Activated effector memory CD4-positive, alpha-beta T cell treated with anti-CD3 and anti-CD28 coated beads, Interleukin-2, amount 50 U/mL, for 16 hours (primary cell): ENCODE results near the gene GBX2.
A peak's percentile ranks its signal among the peaks of the same experiment; 100 is the strongest.

Source experiments
- DNase-seq: peaks from one replicate; pipeline ENCODE4 v3.0.0-alpha.2; 2020

GBX2 gene

DNA sequence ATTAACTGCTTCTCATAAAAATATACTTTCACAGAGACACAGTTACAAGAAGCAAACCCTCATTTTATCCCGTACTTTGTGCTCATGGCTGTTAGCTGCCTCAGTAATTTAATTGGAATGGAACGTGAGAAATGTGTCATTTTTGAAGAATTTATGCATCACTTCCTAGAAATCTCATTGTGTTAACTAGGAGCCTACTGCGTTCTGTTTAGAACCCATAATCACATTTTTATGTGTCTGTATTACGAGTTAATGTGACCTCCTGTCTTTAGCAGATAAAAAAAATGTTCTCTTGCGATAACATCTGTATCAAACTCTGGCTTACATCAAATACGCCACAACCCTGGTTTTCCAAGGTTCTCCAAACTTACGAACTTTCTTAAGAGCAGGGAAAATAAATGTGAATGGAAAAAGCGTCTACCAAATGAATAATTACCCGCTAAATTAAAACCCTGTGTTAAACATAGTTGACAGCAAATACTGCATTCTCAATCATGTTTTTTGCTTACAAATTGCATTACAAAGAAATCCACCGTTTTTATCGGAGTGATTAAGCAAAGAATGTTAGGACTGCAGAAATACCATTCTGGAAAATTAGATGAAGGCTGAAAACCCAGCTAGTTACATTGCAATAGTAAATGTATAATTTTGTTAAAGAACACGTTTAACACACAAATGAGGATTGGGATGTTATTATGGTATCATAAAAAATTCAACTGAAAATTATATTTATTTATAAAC lies 12.1 kb upstream of the GBX2 start:
- DNase-seq = no peak

DNA sequence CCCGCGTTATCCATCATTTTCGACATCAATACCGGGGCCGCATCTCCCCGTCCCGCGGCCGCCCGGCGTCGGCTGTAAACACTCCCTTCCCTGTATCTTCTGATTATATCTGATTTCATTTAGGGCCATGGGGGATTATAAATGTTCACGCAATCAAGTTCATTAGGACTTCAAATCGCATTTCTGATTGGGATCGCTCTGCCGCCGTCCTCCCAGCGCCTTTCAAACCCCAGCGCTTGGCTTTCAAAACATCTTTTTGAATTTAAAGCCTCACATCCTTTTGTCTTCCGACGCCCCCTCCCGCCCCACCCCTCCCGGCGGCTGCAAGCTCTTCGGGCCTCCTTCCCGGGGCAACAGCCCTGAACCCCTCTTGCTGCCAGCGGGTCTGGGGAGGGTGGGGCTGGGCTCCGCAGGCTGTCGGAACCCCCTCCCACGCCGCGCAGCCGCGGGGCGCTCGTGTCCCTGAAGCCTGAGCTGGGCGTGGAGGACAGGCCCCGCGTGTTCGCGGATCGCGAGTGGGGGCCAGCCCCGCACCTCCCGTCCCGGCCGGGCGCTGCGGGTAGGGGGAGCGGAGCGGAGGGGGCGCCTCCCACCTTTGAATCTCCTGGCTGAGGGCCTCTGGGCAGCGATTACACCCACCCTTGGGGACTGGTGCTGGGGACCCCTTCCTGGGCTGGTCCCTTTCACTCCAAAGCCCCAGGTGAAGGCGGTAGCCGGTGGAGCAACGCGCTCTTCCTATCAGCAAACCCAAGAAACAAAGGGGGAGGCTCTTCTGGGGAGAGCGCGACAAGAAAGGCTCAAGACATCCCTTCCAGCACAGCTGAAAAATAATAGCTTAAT lies 11.3 kb upstream of the GBX2 start:
- DNase-seq = no peak

DNA sequence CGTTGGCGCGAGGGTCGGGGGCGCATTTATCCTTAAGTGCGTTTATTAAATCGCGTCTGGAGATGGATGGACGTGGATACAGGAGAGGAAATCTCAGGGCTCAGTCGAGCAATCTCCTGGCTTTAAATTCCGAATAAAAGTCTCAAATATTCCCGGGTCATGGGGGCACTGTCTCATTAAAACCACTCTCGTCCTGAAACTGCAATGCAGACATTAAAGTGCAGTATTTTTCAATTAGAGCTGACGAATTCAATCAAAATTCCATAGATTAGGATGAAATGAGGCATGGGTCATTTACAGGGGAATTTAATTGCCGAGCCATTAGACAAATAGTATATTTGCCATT lies 10.7 kb upstream of the GBX2 start:
- no peak for DNase-seq

DNA sequence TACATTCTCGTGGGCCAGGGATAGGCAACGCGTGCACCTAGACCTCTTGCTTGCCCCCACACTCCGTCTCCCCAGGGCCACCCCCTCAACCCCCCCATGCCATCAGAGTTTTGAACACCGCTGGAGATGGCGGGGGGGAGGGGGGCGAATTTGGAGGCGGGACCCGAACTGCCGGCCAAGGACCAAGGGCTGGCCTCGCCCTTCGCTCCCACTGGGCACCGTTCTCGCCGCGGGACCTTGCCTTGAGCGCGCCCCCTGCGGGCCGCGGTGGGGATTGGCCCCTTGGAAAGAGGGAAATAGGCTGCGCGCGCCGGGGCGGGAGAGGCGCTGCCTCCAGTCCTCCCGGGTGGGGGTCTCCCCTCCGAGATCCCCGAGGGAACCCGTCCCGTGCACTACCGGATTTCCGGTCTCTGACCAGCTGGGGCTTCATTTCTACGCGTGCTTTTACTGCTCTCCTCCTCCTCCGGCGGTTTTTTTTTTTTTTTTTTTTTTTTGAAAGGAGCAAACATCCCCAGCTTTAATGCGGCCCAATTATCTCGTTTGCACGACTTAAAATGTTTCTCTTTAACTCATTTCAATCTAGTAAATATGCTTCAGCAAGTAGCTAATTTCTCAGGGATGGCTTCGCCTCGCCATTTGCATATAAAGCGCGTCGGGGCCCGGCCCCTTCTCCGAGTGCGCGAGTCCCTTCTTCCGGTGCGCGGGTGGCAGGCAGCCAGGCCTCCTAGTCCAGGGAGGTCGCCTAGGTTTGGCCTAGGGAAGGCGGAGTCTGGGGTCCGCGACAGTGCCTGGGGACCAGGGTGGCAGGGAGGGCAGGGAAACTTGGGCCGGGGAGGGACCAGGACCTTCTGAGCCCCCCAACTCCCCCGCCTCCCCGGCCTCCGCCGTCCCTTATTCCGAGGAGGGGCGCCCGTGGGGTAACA lies 10.0 kb upstream of the GBX2 start:
- peak; percentile 71 for DNase-seq

DNA sequence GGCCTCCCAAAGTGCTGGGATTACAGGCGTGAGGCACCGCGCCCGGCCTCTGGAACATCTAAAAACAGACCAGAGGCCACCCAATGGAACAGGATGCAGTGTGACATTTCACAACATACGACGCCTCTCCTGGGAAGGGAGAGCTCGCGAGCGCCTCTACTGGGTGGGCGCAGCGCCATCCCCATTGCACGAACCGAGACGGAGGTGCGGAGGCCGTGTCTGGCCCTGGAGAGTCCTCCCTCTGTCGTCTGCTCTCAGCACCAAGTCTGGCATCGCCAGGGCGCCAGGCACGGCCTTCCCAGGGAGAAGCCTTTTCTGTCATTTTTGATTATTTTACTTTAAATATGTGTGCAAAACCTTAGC lies 9.4 kb upstream of the GBX2 start:
- no peak for DNase-seq

DNA sequence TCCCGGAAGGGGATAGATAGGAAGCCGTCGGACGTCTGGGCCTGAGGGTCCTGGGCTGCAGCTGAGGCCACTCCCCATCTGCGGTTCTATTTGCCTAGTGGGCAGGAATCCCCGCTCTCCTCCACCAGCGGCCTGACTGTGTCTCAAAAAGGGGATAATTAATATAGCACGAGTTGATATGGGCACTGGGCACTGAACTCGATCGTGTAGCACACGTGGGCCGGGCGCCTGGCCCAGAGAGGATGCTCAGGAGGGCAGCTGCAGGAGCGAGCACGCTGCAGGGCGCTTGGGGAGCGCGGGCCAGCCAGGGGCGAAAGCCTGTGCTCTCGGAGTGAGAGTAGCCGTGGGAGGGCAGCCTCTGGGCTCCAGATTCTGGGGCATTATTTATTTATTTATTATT lies 8.8 kb upstream of the GBX2 start:
- DNase-seq = no peak

DNA sequence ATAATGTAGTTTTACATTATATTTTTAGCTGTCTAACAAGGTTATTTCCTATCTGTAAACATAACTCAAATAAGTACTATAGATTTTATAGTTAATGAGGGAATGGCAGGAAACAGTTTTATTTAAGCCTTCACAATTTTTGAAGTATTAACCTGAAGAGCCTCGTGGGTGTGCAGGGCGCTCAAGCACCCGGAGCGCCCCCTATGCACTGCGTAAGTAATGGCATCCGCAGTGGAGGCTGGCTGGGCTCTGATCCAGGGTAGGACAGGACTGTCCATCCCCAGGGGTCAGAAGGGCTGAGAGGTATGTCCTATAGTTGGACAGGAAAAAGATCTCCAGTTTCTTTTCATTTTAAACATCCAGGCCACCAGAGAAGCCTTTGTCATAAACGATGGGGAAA lies 8.2 kb upstream of the GBX2 start:
- no peak for DNase-seq

DNA sequence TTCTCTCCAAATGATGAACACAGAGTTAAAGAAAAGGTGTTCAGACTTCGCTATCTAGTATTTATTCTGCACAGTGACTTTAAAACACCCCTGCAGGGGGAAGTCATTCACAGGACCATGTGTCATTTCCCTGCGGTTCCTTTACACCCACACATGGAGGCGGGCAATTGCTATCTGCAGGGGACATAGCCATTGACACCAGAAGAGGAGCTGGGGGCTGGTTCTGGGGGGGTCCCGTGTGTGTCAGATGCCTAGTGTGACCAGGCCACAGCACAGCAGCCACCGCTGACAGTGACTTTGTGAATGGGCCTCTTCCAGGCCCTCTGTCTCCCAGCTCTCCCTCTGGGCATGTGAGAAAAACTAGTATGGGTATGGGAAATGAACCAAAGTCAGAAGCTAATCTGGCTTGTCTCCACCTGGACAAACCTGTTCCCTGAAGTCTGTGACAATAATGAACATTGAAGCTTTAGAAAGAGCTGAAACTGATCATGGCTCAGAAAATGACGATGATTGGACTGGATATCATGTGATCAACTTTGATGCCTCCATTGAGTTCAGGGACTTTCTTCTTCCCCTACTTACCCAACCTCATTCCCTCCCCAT lies 7.5 kb upstream of the GBX2 start:
- no peak for DNase-seq

DNA sequence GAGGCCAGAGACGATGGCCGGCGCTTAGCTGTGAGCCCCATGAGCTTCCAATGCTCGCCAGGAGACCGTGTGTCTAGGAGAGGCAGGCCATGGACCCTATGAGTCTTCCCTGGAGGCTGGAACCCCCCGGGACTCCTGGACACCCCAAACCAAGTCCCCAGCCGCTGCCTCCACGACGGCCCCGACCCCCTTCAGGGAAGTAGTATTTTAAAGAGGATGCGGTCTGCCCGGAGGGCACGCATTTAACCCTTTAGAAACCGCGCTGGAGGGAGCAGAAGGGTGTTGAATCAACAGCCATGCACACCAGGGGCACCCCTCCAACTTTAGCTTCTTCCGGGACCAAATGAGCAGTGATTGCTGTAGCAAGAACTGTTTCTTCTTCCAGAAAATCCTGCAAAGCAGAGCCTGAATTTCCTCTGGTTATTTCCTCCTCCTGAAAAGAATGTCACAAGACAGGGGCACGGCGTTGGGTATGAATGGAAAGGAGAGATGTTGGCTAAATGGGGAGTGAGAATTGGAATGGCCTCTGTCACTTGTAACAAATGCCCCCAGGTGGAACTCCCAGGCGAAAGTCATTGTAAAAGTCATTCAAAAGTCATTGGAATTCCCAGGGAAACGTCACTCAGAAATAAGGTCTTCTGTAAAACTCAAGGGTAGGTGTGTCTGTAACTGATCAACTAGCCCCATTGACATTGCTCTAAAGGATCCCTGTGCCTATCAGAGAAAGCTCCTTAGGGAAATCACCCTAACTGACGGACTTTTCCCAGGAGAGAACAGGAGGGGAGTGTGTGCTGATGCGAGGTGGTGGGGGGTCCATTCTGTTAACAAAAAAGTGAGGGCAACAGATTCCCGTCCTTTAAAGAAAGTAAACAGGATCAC lies 5.8 kb upstream of the GBX2 start:
- no peak for DNase-seq

DNA sequence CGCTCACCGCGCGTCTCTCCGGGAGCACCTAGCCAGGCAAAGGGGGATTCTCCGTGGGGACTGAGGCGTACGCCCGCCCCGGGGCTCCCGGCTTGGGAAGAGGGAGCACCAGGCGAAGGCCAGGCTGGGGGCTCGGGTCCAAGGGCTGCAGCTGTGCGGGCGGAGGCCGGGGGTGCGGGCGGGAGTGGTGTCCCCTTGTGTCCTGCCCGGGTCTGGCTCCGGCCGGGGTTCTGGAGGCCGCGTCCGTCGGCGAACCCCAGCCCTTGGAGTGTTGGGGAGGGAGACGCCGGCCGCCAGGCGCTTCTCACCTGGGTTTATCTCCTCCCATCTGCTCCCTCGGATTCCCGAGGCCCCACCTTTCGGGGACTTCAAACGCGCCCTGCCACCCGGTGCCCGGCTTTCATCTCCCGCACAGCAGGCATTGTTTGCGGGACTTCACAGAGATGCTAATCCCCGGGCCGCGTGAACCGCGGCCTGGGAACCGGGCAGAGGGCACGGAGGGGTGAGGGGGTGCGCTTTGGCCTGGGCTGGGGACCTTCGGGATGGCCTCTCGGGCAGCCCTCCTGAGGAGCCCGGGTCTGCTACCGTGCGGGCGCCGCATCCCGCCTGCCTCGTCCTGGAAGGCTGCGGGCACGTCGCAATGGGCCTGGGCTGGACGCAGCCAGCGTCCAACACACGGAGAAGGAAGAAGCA lies 5.0 kb upstream of the GBX2 start:
- DNase-seq = no peak

DNA sequence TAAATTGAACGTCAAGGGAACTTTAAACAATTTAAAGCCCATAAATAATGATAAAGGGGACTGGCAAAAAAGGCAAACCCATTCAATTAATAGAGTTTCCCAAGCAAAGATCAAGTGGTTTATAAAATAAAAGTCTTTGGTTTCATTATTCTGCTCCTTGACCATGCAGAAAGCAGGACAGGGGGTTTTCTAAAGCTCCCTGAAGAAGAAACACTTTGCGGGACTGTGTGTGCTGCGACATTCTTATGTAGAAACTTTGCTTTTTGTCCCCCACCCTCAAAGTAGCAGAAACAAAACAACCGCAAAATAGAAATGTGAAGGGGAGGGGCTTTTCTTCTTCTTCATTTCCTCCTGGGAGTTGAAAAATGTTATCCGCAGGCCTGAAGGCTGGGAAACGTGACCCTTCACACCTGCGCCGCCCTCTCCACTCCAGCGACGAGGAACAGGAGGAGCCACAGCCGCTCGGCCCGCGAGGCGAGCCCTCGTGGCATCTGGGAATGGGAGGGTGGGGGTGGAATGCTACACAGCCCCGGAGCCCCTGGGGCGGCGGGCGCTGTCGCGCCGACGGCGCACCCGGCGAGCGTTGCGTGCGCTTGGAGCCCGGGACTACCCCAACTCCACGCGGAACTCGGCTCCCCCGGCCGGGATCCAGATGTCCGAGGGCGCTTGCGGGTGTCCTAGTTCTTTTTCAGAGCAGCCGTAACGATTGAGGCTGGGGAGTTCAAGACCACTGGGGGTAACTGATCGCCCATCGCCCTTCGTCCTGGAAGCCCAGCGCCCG lies 4.3 kb upstream of the GBX2 start:
- no peak for DNase-seq

DNA sequence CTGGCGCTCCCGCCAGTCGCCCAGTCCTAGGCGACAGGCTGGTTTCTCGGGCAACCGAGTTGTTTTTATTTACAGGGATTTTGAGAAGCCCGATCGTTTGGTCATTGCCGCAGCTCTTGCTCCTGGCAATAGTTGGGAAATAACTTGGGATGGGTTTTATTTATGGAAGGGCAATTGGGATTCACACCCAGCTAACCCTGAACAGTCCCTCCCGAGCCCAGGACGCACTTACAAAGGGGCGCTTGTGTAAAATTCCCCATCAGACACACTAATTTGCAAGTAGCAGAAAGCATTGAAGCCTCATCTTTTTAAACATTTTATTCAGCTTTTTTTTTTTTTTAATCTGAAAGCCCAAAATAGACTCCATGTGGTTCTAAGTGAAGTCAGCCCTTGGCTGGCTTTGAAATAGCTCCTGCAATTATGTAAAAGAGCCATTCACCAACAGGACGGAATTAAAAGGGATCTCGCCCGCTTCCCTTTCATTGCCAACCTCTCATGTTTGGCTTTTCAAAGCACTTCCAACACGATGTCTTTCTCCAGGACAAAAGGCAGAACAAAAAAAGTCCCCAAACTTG lies 3.6 kb upstream of the GBX2 start:
- DNase-seq = no peak

DNA sequence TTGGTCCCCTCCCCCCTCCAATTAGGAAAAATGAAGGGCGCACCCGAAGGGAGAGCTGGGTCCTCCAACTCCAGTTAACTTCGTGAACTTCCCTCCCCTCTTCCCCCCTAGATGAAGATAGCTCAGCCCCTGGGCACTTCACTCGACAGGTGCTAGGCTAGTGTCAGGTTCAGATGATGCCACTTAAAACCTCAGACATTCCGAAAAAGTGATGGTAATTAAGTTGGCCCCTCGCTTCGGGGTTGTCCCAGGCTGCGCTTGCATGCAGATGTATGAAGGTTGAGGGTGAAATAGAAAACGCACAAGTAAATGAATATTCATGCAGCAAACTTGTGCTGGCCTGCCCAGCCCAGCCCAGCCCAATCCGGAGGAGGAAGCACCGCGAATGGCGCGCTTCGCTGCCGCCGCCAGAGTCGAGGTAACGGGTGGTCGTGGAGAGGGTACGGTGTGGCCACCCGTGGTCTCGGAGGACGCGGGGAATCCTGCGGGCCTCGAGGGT lies 3.0 kb upstream of the GBX2 start:
- no peak for DNase-seq

DNA sequence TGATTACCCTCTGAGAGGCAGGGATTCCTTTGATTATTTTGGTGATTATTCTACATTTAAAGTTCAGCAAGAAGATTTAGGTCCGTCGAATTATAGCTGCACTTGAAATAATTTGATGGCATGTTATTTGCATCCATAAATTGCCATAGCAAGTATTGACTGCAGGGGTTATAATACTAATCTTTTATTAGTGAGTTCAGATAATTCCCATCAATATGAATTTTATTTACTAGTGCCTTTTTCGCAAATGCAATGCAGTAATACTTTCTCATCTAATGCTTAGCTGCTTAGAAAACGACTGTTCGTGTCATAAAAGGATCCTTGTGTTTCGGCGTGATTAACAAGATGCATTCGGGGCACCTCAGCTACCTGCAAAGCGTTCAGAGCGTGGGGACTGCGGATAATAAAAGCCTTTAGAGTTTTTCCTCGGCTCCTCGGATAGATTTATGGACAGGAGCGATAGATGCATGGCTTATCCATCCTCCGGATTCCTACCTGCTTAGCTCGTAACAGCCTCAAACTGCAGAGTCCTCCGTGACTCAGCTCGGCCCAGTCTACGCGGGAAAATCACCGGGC lies 2.5 kb upstream of the GBX2 start:
- no peak for DNase-seq

DNA sequence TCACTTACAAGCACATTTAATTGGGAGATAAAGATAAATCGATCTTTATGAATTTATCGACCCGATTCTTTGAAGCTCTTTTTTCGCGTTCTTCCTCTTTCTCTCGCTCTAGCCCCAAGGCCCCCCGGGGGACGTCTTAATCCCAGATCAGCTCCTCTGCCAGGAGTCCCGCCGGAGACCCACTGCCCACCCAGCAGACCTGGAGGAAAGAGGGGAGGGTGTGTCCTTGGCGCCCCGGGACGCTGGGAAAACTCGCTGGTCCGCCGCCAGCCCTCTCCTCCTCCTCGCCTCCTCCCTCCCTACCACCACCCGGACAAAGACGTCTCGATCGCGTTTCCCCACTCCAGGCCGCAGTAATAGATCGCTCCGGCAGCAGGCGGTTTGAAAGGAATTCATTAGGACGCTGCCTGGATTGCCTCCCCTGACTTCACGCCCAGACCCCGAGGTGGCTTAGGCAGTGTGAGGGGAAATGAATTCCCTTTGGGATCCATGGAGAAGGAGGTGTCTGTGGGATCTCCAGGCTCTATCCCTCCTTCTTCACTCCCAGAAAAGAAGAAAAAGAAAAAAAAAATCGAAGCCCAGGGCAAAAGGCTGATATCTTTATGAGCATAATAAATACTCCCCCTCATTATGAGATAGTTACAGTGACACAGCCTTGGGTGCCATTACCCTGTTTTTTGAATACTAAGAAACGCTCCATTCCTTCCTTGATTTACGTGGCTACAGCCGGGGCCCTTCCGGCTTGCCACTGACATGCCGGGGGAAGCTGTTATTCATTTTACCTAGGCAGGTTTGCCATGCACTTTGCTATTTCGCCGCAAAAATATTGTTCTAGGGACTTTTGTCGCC lies 1.8 kb upstream of the GBX2 start:
- DNase-seq = no peak

DNA sequence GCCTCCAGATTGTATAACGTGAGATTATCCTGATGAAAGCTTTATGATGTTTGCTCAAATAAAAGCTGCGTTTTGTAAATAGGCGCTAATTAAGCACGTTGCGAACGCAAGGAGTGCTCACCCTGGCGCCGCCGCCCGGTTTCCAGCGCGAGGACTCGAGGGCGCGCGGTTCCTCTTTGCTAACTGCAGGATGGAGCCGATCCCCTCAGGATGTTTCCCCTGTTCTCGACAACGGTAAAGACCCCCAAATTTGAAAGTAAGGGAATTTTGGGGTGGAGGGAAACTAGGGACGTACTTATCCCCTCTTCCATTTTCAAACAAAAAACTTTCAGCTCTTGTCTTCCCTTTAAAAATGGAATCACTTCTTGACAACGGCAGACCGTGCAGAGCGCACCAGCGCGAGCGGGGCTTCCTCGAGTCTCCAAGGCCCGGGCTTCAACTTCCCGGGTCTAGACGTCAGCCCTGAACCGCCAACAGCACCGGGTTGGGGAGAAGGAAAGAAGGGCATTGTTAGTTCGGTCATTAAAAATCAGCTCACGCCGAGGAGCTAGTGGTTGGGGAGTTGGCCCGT lies 1.1 kb upstream of the GBX2 start:
- no peak for DNase-seq

DNA sequence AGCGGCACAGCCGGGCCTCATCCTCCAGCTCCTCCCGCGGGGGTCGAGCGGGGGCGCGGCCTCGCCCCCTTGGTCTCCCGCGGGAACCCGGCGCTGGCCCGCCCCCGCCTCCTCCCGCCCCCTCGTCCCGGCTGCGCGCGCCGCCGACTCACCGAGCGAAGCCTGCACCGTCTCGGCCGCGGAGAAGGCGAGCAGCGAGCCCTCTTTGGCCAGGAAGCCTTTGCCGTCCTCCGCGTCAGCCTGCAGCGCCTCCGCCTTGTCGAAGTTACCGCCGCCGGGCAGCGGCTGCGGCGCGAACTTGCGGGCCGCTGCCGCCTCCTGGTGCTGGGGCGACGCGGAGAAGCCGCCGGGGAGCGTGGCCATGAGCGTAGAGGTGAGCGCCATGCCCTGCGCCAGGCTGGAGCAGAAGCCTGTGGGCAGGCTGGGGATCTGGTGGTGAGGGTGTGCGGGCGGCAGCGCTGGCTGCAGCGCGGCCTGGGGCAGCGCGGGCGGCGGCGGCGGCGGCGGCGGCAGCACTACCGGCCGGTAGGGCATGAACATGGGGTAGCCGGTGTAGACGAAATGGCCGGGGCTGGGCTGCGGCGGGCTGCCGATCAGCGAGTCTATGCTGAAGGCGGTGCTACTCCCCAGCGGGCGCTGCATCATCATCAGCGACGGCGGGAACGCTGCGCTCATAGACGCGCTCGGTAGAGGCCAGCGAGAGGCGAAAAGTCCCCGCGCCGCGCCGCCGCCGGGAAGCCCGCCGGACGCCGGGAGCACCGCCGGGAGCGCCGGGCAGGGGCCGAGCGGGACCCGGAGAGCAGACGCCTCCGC lies 683 bp downstream of the GBX2 start:
- no peak for DNase-seq
